Measurements from ENCODE around the gene ILDR2.

Gene ILDR2, protein sequence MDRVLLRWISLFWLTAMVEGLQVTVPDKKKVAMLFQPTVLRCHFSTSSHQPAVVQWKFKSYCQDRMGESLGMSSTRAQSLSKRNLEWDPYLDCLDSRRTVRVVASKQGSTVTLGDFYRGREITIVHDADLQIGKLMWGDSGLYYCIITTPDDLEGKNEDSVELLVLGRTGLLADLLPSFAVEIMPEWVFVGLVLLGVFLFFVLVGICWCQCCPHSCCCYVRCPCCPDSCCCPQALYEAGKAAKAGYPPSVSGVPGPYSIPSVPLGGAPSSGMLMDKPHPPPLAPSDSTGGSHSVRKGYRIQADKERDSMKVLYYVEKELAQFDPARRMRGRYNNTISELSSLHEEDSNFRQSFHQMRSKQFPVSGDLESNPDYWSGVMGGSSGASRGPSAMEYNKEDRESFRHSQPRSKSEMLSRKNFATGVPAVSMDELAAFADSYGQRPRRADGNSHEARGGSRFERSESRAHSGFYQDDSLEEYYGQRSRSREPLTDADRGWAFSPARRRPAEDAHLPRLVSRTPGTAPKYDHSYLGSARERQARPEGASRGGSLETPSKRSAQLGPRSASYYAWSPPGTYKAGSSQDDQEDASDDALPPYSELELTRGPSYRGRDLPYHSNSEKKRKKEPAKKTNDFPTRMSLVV

GRCh38 chr1:166975361-166976129 is at the start of gene ILDR2:
TSS of gene ILDR2 (minus strand) at chr1:166975540. CDS start at chr1:166975268, 272 bp downstream.
- peak; percentile 46 for DNase-seq (ENCODE audit: low spot score)

DNA sequence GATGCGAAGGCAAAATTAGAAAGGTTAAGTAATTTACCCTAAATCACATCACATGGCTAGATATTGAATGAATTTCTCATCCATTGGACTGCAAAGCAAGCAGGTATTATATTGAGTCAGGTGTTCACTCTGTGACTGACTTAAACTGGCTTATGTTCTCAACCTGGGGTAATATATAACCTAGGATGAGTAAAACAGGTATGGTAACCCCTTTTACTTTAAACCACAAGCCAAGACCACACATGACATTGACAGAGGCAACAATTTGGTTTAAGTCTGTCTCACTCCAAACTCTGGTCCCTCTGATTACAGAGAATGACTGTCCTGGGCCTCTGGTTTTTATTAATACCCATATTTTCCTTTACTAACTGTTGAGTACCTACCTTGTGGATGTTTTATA is 47.0 kb upstream of the ILDR2 start:
- no peak for DNase-seq (ENCODE audit: low spot score)

DNA sequence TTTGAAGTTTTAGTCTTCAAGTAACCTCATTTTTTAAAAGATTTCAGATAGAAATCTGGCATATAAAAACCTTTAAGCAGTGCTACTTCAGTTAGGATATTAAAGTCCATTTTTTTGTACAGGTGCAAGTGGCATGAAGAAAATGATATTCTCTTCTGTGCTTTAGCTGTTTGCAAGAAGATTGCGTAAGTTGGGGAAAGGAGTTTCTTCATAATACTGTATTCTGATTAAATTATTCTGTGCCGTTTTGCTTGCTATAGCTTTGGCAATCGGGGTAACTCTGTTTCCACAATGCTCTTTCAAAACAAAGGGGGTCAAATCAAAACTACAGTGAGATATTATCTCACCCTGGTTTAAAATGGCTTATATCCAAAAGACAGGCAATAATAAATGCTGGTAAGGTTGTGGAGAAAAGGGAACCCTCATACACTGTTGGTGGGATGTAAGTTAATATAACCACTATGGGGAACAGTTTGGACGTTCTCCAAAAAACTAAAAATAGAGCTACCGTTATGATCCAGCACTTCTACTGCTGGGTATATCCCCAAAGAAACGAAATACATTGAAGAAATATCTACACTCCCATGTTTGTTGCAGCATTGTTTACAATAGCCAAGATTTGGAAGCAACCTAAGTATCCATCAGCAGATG is 40.9 kb upstream of the ILDR2 start:
- no peak for DNase-seq (ENCODE audit: low spot score)

DNA sequence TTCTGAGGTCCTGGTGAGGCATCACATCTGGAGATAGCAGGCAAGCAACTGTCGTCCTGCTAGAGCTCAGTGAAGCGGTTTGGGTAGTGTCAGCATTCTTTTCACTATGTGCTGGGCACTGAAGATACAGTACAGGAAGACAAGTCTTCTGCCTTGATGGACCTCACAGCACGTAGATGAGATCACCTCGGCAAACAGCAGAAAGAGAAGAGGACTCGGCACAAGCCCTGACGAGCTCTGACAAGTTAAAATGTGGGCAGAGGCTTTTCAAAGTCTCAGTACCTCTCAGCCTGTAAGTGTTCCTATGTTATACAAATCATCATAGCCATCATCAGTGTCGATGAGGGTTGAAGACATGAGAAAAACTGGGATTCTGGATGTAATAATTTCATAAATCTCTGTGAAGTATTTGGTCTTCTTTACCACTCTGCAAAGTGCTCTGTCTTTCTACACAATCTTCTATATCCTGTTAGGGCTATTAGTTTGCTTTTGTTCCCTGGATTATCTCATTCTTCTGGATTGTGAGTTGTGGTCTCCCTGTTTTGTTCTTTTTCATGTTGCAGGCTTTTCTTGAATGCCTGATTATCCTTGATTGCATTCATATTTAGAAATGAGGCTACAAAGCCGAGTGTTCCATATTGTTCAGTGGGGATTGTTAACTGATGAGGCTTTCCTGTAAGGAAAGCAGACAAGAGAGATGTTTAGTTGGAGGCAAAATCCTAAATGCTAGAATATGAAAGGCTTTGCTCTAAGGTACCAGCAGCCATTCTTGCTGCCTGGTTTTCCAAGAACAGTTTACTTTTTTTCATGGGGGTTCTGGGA is 38.0 kb upstream of the ILDR2 start:
- DNase-seq (ENCODE audit: low spot score): no peak

- DNase-seq (ENCODE audit: low spot score): no peak
Measured at GRCh38 chr1:167012570-167012969, 37.2 kb upstream of the ILDR2 start.

GRCh38 chr1:167011560-167012191 is 36.3 kb upstream of the ILDR2 start:
- DNase-seq (ENCODE audit: low spot score): no peak

DNA sequence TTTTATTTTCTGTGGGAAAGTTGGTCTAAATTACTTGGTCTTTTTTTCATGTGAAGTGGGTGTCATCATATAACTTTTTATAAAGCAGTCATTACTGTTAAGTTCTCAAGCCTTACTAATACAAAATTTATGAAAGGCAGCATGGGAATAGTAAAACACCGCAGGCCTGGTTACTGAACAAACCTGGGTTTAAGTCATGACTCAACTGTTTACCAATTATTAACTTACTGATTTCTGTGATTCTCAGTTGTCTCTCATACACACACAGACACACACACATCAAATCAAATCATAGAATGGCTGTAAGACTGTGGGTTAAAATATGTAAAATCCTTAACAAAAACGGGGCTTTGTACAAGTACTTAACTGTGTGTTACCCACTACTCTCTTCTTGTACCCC is 28.4 kb upstream of the ILDR2 start:
- DNase-seq (ENCODE audit: low spot score): no peak

DNA sequence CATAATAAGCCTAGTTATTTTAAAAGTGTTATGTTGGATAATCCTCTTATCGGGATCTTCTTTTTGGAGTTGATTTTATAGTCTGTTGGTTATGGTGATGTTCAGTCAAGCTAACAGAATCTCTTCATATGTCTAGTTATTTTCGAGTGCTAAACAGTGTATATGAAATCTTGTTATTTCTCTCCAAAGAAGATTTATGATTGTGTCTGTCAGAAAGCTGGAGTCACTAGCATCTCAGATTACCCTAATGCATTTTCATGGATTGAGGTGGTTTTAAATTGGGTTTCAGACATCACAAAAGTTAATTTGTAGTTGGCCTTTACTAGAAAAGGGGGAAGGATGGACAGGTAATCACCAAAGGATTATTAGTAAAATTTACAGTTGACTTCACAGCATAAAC is 27.0 kb upstream of the ILDR2 start:
- no peak for DNase-seq (ENCODE audit: low spot score)

DNA sequence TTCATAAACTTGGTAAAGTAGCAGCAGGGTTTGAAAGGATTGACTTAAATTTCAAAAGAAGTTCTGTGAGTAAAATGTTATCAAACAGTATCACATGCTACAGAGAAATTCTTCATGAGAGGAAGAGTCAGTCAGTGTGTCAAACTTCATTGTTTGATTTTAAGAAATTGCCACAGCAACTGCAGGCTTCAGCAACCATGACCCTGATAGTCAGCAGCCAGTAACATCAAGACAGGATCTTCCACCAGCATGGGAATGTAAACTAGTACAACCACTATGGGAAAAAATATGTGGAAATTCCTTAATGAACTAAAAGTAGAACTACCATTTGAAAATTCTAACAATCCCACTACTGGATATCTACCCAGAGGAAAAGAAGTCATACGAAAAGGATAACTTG is 25.2 kb upstream of the ILDR2 start:
- DNase-seq (ENCODE audit: low spot score): no peak

DNA sequence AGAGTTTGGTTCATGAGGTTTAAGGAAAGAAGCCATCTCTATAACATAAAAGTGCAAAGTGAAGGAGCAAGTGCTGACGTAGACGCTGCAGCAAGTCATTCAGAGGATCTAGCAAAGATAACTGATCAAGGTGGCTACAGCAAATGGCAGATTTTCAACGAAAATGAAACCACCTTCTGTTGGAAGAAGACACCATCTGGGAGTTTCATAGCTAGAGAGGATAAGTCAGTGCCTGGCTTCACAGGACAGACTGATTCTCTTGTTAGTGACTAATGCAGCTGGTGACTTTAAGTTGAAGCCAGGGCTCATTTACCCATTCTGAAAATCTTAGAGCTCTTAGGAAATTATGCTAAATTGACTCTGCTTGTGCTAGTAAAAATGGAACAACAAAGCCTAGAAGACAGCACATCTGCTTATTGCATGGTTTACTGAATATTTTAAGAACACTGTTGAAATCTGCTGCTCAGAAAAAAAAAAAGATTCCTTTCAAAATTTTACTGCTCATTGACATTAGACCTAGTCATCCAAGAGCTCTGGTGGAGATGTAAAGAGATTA is 24.2 kb upstream of the ILDR2 start:
- DNase-seq (ENCODE audit: low spot score): no peak

GRCh38 chr1:166999075-166999474 is 23.7 kb upstream of the ILDR2 start:
- DNase-seq (ENCODE audit: low spot score): no peak

DNA sequence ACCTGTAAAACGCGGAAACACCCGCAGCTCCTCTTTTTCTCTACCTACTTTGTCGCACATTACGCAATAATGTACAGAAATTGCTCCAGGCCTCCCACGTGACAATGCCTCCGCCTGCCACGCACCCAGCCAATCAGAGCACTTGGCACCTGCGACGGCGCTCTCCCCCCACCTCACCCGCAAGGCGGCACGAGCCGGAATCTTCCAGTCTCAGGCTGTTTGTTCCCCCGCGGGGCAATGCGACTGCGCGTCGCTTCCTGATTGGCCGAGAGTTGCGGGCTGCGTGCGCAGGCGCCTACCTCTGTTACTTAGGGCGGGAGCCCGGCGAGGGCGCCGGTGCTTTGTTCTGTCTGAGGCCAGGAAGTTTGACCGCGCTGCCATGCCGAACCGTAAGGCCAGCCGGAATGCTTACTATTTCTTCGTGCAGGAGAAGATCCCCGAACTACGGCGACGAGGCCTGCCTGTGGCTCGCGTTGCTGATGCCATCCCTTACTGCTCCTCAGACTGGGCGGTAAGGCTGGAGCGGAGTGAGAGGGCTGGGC is 13.7 kb upstream of the ILDR2 start, which contains the start of gene MAEL:
TSS of gene MAEL (plus strand) at position 307 of the 542 bp plus-strand sequence. CDS start at position 380, 73 bp downstream.
- no peak for DNase-seq (ENCODE audit: low spot score)

DNA sequence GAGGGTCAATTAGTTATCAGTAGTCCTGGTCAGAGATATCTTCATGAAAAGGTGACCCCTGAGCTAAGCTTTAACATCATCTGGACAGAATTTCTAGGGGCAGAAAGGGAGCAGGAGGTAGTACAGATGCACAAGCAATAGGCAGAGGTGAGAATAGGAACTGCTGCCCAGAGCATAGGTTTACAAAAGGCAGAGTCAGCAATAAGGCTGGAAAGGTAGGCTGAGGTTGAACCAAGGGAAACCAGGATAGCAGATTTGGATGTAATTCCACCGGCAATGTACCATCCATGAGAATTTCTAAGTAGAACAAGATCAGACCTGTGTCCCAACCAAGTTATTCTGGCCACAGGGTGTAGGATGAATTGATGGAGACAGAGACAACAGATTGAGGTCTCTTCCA is 6.2 kb upstream of the ILDR2 start:
- DNase-seq (ENCODE audit: low spot score): no peak

GRCh38 chr1:166980818-166981217 is 5.5 kb upstream of the ILDR2 start:
- DNase-seq (ENCODE audit: low spot score): no peak

GRCh38 chr1:166980383-166980782 is 5.0 kb upstream of the ILDR2 start:
- DNase-seq (ENCODE audit: low spot score): no peak

GRCh38 chr1:166978821-166979220 is 3.5 kb upstream of the ILDR2 start:
- DNase-seq (ENCODE audit: low spot score): no peak

DNA sequence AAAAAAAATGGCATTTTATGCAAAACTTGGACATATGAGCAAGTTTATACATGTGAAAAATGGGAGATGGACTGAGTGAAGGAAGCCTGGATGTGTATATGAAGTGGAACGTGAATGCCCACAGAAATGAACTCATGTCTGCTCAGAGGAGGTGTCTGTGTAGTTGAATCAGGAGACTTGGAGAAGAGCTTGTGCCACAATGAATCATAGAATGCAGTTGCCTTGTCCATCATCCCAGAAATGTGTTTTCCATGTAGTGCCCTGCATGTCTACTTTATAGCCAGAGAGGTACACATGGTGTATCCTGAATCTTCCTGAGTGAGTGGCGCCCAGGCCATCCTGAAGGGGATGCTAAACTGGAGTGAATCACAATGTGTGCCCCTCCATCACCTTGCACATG is 2.6 kb upstream of the ILDR2 start:
- no peak for DNase-seq (ENCODE audit: low spot score)

DNA sequence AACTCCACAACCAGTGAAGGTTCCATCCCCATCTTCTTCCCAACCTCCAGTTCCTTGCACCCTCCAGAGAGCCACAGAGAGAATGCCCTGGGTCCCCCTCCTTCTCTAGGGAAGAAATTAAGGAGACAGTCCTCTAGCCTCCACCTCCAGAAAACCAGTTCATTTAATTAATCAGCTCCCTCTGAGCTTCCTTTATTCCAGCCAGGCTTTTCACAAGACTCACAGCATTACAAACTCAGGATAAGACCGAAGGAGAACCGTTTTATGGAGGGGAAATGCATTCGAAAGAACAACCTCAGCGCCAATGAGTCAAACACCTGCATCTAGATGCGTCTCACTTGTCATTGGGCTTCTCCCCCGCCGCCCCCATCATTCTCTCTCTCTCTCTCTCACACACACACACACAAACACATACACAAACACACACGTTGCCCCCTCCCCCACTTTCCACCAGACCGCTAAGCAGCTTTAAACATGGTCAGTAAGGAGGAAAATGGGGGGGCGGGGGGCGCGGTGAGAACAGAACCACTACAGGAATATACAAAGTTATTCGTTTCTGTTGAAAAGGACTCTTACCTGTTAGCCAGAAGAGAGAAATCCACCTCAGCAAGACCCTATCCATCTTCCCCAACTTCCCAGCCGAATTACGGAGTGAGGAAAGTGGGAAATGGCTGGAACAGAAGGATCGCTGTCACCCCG is 544 bp downstream of the ILDR2 start:
- DNase-seq (ENCODE audit: low spot score): peak; percentile 26

- DNase-seq (ENCODE audit: low spot score): no peak
Measured at GRCh38 chr1:166972826-166973225, 2.5 kb downstream of the ILDR2 start.

- DNase-seq (ENCODE audit: low spot score): no peak
Measured at GRCh38 chr1:166972193-166972592, 3.1 kb downstream of the ILDR2 start.
